DMS53 (cell line): ENCODE measurements around the gene NKIRAS1.
"Not testable (repeated sequence)": the region's sequence is repeated elsewhere in the genome, so short reads cannot be mapped to it uniquely, and the experiment has no call there.

ENCODE experiments used
- DNase-seq: peaks from one replicate; lab custom pipeline; 2025; lab: John Stamatoyannopoulos, UW

Gene NKIRAS1

DNA sequence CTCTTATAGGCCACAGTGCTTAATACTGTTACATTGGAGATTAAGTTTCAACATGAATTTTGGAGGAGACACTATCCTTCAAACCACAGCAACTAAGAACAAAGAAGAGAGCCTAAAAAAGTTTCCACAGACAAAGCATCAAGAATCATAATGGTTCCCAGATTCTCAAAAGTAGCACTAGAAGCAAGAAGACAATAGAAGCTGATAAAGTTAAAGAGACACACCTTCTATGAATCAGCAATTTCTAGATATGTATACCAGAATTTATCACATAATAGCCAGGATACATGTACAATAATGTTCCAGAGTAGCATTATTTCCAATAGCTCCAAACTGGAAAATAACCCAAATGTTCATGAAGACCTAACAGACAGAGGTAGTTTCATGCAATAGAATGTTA lies 12.2 kb downstream of the NKIRAS1 start:
- no peak for DNase-seq

DNA sequence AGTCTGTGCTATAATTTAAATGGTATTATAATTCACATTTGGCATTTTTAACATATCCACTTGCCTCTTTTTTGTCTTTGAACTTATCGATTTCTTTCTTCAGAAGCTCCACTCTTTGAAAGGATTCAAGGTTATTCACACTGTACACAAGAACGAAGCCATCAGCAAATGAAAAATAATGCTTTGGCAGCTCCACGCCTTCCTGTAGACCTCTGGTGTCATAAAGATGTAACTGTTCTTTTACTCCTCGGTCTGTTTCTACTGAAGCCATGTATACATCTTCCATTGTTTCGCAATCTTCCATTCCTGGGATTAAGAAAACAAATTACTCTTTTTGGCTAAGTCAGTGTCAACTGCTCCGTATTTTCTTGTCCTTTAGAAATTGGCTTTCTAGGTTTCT lies 16.0 kb downstream of the NKIRAS1 start:
- DNase-seq: no peak

DNA sequence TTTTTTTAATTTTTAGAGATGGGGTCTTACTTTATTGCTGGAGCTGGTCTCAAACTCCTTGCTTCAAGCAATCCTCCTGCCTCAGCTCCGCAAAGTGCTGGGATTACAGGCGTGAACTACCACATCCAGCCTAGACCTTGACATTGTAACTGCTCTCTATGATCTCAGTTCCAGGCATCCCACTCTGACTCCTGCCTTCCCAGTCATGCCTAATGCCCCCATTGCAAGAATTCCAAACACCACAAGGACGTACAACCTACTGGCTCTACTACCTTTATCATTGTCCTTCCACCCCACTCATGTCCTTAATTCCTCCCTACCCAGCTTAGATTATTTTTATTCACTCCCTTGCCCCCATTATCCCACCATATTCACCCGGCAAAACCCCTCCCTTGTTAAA lies 21.6 kb downstream of the NKIRAS1 start:
- DNase-seq: no peak

DNA sequence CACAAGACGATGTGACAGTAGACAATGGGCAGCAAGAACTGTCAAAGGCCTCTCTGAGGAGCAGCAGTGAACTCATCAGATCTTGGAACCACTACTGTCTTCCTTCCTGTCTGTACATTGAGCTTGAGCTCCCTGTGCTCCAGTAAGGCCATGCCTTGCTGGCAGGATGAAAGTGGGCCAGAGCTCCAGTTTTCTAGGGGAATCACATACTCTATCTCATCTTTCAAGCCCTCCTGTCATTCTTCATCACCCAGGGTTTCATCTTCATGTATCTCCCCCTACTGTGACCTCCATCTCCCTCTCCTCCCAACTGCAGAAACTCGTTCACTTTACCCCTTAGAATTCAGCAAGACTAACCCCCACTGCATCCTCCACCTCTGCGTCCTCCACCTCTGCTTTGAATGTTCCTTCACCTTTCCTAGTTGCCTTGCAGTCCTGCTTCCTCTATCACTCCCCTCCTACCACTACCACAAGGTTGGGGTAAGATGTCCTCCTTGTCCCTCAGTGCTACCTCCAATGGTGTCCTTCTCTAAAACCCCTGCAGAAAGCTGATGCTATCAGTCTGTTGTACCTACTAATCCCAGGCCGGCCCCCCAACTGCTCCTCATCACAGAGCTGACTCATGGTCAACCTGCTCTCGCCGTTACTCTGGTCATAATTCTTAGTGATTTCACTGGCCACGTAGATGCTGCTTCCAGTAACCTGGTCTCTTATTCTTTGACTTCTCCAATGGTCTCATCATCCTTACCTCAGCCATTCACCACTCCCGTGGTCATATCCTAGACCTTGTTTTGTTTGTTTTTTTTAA lies 22.3 kb downstream of the NKIRAS1 start:
- DNase-seq: no peak

DNA sequence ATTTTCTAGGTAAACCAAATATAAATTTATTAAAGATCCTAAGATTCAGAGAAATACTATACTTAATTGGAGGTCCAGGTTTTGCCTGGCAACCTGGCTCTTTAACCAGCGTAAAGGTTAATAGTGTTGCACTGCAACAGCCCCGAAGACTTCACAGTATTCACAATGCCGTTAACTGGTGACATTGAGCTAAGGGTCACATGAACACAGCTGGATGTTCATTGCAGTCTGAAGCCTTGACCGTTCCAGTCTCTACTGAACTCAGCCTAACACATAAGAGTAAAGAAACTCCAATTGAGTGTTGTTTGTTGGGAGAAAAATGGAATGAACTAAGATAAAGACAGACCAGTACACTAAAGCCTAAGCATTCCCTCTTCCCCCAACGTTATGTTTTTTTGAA lies 26.8 kb downstream of the NKIRAS1 start:
- no peak for DNase-seq

DNA sequence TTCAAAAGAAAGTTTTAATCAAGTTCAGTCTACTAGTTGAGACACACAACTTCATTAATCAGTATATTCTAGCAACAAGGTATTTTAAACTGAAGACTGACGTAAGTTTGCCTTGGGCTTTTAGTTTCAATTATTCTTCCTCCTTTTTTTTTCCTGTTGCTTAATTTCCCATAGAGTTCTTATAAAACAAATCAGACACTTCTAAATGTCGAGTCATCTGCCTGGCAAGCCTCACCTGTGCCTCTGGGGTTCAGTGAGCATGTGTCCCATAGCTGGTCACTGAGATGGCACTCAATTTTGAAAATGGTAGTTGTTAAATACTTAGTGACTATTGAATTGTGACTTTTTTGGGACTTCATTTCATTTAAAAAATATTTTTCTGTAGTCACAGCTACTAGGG lies 27.4 kb downstream of the NKIRAS1 start:
- no peak for DNase-seq

DNA sequence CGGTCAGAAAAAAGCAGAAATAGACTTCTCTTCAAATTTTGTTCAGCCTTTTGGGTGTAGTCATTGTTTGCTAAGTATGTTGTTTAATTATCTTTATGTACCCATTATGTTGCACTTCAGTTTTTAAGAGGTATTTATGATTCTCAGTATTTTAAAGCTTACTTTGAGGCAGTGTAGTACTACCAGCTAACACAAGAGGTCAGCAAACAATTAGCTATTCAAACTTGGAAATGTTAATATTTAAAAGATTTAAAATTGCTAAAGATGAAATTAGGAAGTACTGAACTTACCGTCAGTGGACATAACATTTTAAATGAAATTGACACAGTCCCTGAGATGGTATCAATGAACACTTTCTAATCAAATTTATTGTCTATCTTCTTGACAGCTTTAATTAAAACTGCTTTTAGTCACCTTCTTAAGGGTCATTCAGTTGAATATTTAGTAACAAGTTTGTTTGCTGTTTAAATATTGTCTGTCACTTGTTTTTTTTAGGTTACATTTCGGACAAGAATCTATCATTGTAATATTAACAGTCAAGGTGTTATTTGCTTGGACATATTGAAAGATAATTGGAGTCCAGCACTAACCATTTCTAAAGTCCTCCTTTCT lies 28.1 kb downstream of the NKIRAS1 start:
- peak; percentile 8 for DNase-seq

DNA sequence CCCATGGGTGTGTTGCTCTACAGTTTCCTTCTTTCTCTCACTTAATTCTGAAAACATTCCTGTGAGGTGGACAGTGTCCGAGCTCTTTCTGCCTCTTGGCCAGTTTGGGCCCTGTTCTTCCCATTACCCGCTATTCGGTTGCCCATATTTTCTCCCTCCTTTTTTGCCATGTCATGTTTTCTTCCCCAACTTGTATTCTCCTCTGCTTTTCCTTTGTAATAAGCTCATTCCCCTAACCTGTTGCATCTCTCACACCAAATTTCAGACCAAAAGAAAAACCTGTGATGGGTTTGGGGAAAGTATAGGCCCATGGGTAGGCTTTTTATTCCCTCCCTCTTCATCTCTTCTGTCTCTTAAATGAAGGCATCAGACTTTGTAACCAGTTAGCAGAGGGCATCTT lies 30.5 kb downstream of the NKIRAS1 start:
- no peak for DNase-seq

DNA sequence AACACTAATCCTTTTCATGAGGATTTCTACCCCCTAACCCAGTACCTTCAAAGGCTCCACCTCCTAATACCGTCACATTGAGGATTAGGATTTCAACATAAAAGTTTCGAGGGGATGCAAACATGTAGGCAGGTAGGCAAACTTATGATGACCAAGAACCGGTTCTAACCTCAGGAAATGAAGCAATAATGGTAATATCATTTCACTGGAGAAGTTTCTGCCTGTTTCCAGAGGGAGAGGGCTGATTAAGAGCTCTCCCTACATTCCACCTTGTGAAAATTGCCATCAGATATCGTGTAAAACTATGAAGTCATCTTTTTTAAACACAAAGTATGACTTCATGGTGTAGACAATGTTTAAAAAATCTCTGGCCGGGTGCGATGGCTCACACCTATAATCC lies 31.6 kb downstream of the NKIRAS1 start:
- DNase-seq: no peak

DNA sequence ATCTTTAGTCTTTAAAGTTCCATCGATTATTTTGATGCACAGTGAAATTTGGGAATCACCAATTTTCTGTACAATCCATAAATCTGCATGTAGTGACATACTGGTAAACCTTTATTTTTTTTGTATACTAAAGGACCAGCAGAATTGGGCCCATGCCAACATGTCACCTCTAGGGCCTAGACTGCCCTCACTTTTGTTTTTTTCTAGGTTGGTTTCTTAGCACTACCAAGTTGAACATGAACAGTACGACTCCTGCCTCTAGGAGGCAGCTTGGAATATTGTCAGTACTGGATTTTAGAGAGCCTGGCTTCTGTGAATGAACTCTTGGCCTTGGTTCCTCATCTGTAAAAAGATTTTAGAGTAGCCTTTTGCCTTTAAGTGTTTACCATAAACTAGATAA lies 32.3 kb downstream of the NKIRAS1 start:
- DNase-seq: no peak

DNA sequence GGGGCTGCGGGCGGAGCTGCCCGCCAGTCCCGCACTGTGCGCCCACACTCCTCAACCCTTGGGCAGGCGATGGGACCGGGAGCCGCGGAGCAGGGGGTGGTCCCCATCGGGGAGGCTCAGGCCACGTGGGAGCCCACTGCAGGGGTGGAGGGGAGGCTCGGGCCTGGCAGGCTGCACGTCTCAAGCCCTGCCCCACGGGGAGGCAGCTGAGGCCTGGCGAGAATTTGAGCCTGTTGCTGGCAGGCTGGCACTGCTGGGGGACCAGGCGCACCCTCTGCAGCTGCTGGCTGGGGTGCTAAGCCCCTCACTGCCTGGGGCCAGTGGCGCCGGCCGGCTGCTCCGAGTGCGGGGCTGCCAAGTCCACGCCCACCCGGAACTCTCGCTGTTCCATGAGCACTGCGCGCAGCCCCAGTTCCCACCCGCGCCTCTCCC lies 34.3 kb downstream of the NKIRAS1 start:
- no peak for DNase-seq

DNA sequence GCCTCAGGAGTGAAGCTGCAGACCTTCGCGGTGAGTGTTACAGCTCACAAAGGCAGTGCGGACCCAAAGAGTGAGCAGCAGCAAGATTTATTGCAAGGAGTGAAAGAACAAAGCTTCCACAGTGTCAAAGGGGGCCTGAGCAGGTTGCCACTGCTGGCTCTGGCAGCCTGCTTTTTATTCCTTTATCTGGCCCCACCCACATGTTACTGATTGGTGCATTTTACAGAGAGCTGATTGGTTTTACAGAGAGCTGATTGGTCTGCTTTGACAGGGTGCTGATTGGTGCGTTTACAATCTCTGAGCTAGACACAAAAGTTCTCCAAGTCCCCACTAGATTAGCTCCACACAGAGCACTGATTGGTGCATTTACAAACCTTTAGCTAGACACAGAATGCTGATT lies 34.8 kb downstream of the NKIRAS1 start:
- DNase-seq: not testable (repeated sequence)

DNA sequence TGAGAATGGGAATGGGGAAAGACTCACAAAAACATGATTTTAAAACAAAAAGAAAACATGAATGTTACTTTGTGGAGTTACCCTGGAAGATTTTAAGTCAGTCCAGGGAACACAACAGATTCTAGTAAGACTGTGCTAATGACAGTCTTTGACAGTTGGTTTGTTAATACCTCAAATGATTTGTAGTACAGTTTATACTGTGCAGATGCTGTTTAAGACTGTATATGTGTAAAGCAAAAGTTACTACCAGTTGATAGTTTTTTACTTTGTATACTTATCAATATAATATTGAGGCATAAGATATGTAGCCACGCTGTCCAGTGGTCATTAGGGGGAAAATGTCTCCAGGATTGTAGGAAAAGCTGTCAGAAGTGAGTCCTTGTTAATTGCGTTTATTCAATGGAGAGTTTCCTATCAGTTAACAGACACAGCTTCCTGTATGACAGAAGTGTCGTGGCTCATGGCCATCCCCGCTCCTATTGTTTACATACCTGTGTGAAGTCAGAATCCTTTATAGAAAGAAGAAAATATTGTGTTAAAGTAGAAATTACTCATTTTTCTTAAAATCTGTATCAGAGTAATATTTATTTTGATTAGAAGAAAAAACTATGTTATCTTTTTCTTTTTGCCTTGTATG lies 36.0 kb downstream of the NKIRAS1 start:
- DNase-seq: peak; percentile 22

DNA sequence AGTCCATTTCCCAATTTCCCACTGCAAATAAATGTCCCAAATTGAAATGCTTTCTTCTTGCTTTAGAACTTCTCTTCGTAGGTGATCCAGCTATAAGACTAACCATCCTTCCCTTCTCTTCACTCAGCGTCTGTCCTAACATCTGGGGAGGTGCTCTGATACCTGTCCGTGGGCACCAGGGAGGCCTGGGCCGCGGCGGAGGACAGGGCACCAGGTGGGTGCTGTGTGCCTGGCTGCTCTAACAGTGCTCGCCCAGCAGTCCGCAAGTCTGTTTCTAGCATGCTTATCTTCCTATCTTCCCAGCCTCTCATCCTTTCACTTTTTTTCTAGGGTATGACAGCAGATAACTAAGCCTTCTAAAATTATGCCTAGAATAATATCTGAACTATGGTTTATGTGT lies 37.3 kb downstream of the NKIRAS1 start:
- DNase-seq: no peak

DNA sequence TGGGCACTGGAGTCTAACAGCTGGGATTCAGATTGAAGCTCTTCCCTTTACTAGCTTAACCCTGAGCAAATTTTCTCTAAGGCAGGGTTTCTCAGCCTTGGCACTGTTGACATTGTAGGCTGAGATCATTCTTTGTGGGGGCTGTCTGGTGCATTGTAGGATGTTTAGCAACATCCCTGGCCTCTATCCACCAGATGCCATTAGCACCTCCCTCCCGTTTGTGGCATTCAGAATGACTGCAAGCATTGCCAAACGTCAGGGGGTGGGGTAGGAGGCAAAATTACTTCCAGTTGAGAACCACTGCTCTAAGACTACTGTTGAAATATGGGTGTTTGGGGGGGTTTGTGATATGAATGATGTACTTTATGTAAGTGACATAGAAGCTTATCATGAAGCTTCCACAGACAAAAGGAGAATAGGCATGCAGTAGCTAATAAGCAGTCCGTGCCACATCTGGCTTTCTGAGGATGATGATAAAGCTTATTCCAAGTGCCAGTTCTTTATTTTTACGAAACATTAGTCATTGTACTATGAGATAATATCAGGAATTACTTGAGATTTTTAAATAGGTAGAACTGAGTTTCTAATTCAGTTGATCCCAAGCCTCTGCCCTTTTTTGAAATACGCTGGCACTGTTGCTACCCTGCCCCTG lies 39.3 kb downstream of the NKIRAS1 start:
- no peak for DNase-seq

DNA sequence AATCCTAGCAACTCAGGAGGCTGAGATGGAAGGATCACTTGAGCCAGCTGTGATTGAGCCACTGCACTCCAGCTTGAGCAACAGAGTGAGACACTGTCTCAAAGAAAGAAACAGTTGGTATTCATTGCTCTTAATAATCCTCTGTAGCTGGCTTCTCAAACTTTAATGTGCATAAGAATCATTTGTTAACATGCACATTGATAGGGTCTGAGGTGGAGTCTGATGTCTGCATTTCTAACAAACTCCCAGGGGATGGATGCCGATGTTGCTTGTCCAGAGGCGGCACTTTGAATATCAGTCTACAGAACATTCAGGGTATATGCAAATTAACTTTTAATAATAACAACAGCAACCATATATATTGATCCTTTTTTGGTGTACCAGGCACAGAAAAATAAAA lies 39.9 kb downstream of the NKIRAS1 start:
- no peak for DNase-seq

DNA sequence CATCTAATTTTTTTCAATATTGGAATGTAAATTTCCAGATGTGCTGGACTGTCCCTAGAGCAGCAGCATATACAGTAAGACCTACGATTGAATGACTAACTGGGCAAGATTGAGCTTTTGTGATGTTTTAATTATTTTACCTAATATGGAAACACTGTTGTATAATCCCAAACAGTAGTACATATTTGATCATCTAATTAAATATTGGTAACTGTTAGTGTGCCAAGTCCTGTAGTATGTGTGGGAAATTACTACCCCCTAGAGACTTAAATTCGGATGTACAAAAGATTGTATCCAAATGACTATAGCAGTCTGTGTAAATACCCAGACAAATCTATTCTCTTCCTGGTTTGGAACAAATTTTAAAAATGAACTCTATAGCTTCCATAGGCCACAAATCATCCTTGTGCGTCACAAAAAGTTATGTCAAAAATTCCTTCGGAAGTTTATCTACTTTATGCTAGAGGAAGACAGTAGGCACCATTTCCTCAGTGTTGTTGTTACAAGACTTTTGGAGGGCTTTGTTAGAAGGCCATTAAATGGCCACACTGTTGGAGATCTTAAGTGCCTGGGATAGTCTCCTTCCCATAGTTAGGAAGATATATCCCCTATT lies 41.6 kb downstream of the NKIRAS1 start:
- DNase-seq: no peak

DNA sequence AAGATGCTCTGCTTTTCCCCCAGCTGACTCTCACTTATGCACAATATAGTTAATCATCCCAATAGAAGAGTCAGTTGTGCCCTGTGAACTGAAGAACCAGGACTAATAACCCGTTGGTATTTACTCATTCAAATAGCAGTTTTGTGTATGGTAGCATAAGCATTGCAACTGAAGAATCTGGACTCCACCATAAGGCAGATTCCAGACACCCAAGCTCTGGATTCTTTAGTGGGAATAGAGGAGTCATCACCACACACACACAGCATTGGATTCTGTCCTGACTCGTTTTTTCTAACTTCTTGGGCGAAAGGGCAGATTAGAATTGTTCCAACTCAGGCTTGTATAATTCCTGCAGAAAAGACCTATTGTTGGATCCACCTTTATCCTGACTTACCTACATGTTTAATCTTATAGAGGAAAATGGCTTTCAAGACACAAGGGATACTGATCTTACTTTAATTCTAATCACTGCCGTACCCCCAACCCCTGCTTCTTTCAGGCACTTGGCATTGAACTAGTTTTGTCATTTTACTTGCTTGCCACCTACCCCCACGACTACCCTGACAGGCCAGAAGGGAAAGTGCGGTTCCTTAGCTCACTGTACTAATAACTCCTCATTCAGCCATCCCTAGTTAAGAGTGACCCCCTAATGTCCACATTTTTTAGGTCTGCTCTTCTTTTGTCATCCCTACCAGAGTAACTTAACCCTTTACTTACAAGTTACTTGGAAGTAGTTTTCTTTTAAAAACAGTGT lies 42.3 kb downstream of the NKIRAS1 start:
- no peak for DNase-seq

DNA sequence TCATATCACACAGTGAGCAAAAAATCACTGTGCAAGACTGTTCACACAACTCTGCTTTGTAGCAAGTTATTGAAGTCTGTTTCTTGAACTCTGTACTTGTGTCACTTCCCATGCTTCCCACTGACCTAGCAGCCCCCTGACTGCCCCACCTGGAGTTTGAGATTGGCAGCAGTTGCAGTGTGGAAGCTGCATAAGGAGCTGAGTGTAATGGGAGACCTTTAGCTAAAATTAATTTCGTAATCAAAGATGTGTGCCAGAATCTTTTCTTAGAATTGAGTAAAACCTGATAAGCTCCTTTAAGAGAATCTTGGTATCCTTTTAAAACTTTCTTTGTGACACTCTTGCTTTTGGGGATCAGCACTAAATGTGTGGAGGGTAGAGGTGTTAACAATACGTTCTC lies 42.8 kb downstream of the NKIRAS1 start:
- no peak for DNase-seq

DNA sequence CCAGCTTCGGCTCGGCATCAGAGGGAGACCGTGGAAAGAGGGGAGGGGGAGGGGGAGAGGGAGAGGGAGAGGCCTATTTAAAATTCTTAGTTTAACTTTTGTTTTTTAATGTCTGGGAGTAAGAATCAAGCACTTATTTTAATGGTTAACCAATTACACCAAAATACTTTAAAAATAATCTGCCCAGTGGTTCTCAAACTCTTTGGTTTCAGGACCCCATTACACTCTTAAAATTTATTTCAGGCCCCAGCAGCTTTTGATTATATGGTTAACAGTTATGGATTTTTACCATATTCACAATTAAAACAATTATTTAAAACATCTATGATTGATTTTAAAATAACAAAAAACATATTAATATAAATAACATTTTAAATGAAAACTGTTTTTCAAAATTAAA lies 44.5 kb downstream of the NKIRAS1 start:
- no peak for DNase-seq

DNA sequence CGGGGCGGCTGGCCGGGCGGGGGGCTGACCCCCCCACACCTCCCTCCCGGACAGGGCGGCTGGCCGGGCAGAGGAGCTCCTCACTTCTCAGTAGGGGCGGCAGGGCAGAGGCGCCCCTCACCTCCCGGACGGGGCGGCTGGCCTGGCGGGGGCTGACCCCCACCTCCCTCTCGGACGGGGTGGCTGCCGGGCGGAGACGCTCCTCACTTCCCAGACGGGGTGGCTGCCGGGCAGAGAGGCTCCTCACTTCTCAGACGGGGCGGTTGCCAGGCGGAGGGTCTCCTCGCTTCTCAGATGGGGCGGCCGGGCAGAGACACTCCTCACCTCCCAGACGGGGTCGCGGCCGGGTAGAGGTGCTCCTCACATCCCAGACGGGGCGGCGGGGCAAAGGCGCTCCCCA lies 45.4 kb downstream of the NKIRAS1 start:
- not testable (repeated sequence) for DNase-seq

DNA sequence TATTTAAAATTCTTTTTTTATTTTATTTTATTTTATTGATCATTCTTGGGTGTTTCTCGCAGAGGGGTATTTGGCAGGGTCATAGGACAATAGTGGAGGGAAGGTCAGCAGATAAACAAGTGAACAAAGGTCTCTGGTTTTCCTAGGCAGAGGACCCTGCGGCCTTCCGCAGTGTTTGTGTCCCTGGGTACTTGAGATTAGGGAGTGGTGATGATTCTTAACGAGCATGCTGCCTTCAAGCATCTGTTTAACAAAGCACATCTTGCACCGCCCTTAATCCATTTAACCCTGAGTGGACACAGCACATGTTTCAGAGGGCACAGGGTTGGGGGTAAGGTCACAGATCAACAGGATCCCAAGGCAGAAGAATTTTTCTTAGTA lies 46.1 kb downstream of the NKIRAS1 start:
- not testable (repeated sequence) for DNase-seq
